Measurements from ENCODE around the gene TP53I11.

- no peak for TF ChIP-seq CTCF (IDR thresholded peaks at IDR 0.05)
- TF ChIP-seq EP300 (IDR thresholded peaks at IDR 0.05) = no peak
- TF ChIP-seq POLR2A (IDR thresholded peaks at IDR 0.05) = no peak
- TF ChIP-seq POLR2AphosphoS5 (IDR thresholded peaks at IDR 0.05) = no peak
Observed at GRCh38 chr11:44901786-44902185, 48.9 kb downstream of the TP53I11 start.

Measured in suprapubic skin (tissue), 4 donors.